Mammary epithelial cell (primary cell): ENCODE measurements around the gene CLSTN1.

ENCODE experiments used
- CTCF ChIP-seq, 2 donors: IDR thresholded peaks in 1 of 2; conservative IDR thresholded peaks in 1 of 2; 2 replicates each; pipeline ENCODE4 v1.5.1; 2011 to 2012; ENCODE audit warnings: inconsistent platforms in 2 of 2, low read length in 2 of 2, mild to moderate bottlenecking in 2 of 2, control low read depth in 1 of 2, low read depth in 1 of 2; ENCODE audit not compliant: insufficient read depth in 1 of 2; ENCODE audit errors: extremely low read depth in 1 of 2
- EZH2 ChIP-seq: IDR thresholded peaks from 2 replicates; pipeline ENCODE4 v1.6.1; 2012; ENCODE audit warnings: low read length, inconsistent platforms, borderline replicate concordance

- TF ChIP-seq CTCF (conservative IDR thresholded peaks at IDR 0.05 in 1 of 2, IDR thresholded peaks at IDR 0.05 in 1 of 2; ENCODE audit: extremely low read depth in 1 of 2, insufficient read depth in 1 of 2, low read depth in 1 of 2, low read length in 2 of 2) (no peak), EZH2 (no peak)
These were observed 21.0 kb upstream of the CLSTN1 start for GRCh38 chr1:9844756-9845155.
